Activated B cell treated with CpG ODN at 0.5 μM for 24 hours (primary cell): ENCODE data around the gene ME1. TPM values are rescaled to one million over a fixed set of nuclear protein-coding genes. Genes with fewer than 3 reads are reported as not detected.
"Not testable (repeated sequence)": the region's sequence is repeated elsewhere in the genome, so short reads cannot be mapped to it uniquely, and the experiment has no call there.

Experiments
- ATAC-seq: fragments of 200-7000 bp; cut with Tn5 transposase; one replicate; pipeline ENCODE4 v1.10.0; 2021; ENCODE audit warnings: low read depth, mild to moderate bottlenecking, moderate library complexity
- CTCF ChIA-PET: fragments of 350-600 bp; sonication (Branson Sonifier 250); formaldehyde crosslinking; loops from one replicate; lab custom pipeline; 2021; ENCODE audit warnings: antibody characterized with exemption; lab: Charles Lee
- POLR2A ChIA-PET: fragments of 350-600 bp; sonication (Branson Sonifier 250); formaldehyde crosslinking; loops from one replicate; lab custom pipeline; 2021; ENCODE audit warnings: antibody characterized with exemption; lab: Charles Lee
- DNase-seq: peaks from one replicate; pipeline ENCODE4 v3.0.0; 2022
- H3K27ac Mint-ChIP-seq: one replicate; pipeline ENCODE4 v1.8.0; 2020; ENCODE audit warnings: mixed read lengths
- H3K27me3 Mint-ChIP-seq: one replicate; pipeline ENCODE4 v1.8.0; 2021; ENCODE audit warnings: mixed read lengths
- H3K36me3 Mint-ChIP-seq: one replicate; pipeline ENCODE4 v1.8.0; 2021; ENCODE audit warnings: low read depth, mixed read lengths
- H3K4me1 Mint-ChIP-seq: one replicate; pipeline ENCODE4 v1.8.0; 2021; ENCODE audit warnings: mixed read lengths
- H3K4me3 Mint-ChIP-seq: one replicate; pipeline ENCODE4 v1.8.0; 2020; ENCODE audit warnings: mild to moderate bottlenecking, mixed read lengths
- H3K9me3 Mint-ChIP-seq: one replicate; pipeline ENCODE4 v1.8.0; 2020; ENCODE audit warnings: mixed read lengths
- CTCF ChIP-seq: fragments of 200-600 bp; IDR thresholded peaks from one replicate; pipeline ENCODE4 v1.8.0; 2022; ENCODE audit warnings: antibody characterized with exemption, mild to moderate bottlenecking
- intact Hi-C: fragments of 100-400 bp; cut with micrococcal nuclease; formaldehyde crosslinking; loops from one replicate; pipeline ENCODE4 v1.15.1; 2024
- total RNA-seq: library from RNA; stranded (reverse); gene quantifications from 2 replicates; pipeline ENCODE4 v1.2.3, GENCODE V29; 2022

The ME1 gene
- total RNA-seq, 1 donor from 2014 or later, result not detected

- ChIA-PET CTCF (no interaction called here), POLR2A (no interaction called here)
- Mint-ChIP-seq H3K27me3 (peaks cover 3% of the 10 kb centered on the region), H3K9me3 (no peaks in the 10 kb centered on the region), H3K36me3 (no peaks in the 10 kb centered on the region), H3K4me3 (no peak overlapping the region), H3K4me1 (no peaks in the 10 kb centered on the region), H3K27ac (no peak overlapping the region)
- DNase-seq, result no peak
- no peak for TF ChIP-seq CTCF
- ATAC-seq, result no peak
- intact Hi-C loops, result no loop called here
Observed at GRCh38 chr6:83294676-83295075, 136.2 kb downstream of the ME1 start.

GRCh38 chr6:83292900-83293843, 137.7 kb downstream of the ME1 start:
- H3K27ac Mint-ChIP-seq, result no peak overlapping the region
- no peak for TF ChIP-seq CTCF
- H3K36me3 Mint-ChIP-seq, result no peaks in the 10 kb centered on the region
- ATAC-seq, result no peak
- DNase-seq, result no peak
- H3K27me3 Mint-ChIP-seq, result peaks cover 3% of the 10 kb centered on the region
- no peak overlapping the region for H3K4me3 Mint-ChIP-seq
- intact Hi-C loops, result no loop called here
- POLR2A ChIA-PET, result no interaction called here
- no peaks in the 10 kb centered on the region for H3K4me1 Mint-ChIP-seq
- CTCF ChIA-PET, result no interaction called here
- H3K9me3 Mint-ChIP-seq, result no peaks in the 10 kb centered on the region

- H3K4me3 Mint-ChIP-seq, H3K4me1 Mint-ChIP-seq, CTCF ChIA-PET, intact Hi-C loops, H3K27me3 Mint-ChIP-seq, POLR2A ChIA-PET, DNase-seq, H3K27ac Mint-ChIP-seq, H3K9me3 Mint-ChIP-seq, H3K36me3 Mint-ChIP-seq, ATAC-seq: not testable (repeated sequence)
Observed at GRCh38 chr6:83287298-83287697, 143.6 kb downstream of the ME1 start.

- intact Hi-C loops, result no loop called here
- Mint-ChIP-seq H3K4me1 (no peaks in the 10 kb centered on the region), H3K36me3 (no peaks in the 10 kb centered on the region), H3K9me3 (peaks cover 3% of the 10 kb centered on the region), H3K4me3 (no peak overlapping the region), H3K27me3 (no peaks in the 10 kb centered on the region), H3K27ac (no peak overlapping the region)
- ATAC-seq, result no peak
- no peak for DNase-seq
- POLR2A ChIA-PET, result no interaction called here
- no peak for TF ChIP-seq CTCF
- CTCF ChIA-PET, result no interaction called here
Observed at GRCh38 chr6:83285917-83286316, 144.9 kb downstream of the ME1 start.

- peaks cover 2% of the 10 kb centered on the region for H3K27me3 Mint-ChIP-seq
- intact Hi-C loops, result no loop called here
- no peaks in the 10 kb centered on the region for H3K4me1 Mint-ChIP-seq
- no peaks in the 10 kb centered on the region for H3K36me3 Mint-ChIP-seq
- POLR2A ChIA-PET, result no interaction called here
- CTCF ChIA-PET, result no interaction called here
- no peak overlapping the region for H3K4me3 Mint-ChIP-seq
- no peak overlapping the region for H3K27ac Mint-ChIP-seq
- no peak for TF ChIP-seq CTCF
- H3K9me3 Mint-ChIP-seq, result no peaks in the 10 kb centered on the region
- DNase-seq (no peak), ATAC-seq (no peak)
Observed at GRCh38 chr6:83273596-83273995, 157.3 kb downstream of the ME1 start.
